IMR-90 (cell line): ENCODE measurements around the gene TPSG1.

ENCODE experiments used
- BHLHE40 ChIP-seq: fragments of 150-350 bp; IDR thresholded peaks from 2 replicates; pipeline ENCODE4 v1.6.1; 2016; ENCODE audit warnings: mild to moderate bottlenecking, low read depth, low read length
- CHD1 ChIP-seq: IDR thresholded peaks from 2 replicates; pipeline ENCODE4 v1.6.1; 2012; ENCODE audit warnings: low read depth, low read length, improper control_type of control experiment
- MAZ ChIP-seq: IDR thresholded peaks from 2 replicates; pipeline ENCODE4 v1.6.1; 2012; ENCODE audit warnings: low read depth, mild to moderate bottlenecking, low read length, improper control_type of control experiment, moderate library complexity, borderline replicate concordance
- MXI1 ChIP-seq: IDR thresholded peaks from 2 replicates; pipeline ENCODE4 v1.6.1; 2012; ENCODE audit warnings: low read depth, mild to moderate bottlenecking, low read length, moderate library complexity, borderline replicate concordance
- POLR2A ChIP-seq: IDR thresholded peaks from 2 replicates; pipeline ENCODE4 v1.6.1; 2012; ENCODE audit warnings: mild to moderate bottlenecking, low read depth, low read length
- RAD21 ChIP-seq: IDR thresholded peaks from 2 replicates; pipeline ENCODE4 v1.6.1; 2012; ENCODE audit warnings: low read length, improper control_type of control experiment
- RCOR1 ChIP-seq: IDR thresholded peaks from 2 replicates; pipeline ENCODE4 v1.6.1; 2012; ENCODE audit warnings: mild to moderate bottlenecking, low read length, improper control_type of control experiment; ENCODE audit not compliant: insufficient replicate concordance
- TF ChIP-seq, protein P1 (sequence below): conservative IDR thresholded peaks from 2 replicates; pipeline ENCODE4 v1.5.1; 2012; ENCODE audit warnings: mild to moderate bottlenecking, low read depth, low read length, improper control_type of control experiment
- TF ChIP-seq, protein P2 (sequence below): fragments of 150-350 bp; IDR thresholded peaks from 2 replicates; pipeline ENCODE4 v1.6.1; 2017; ENCODE audit warnings: mild to moderate bottlenecking, antibody characterized with exemption, low read length, low read depth
- TF ChIP-seq, protein P3 (sequence below): fragments of 150-350 bp; IDR thresholded peaks from 2 replicates; pipeline ENCODE4 v1.6.1; 2016; ENCODE audit warnings: low read depth, mild to moderate bottlenecking, low read length, moderate library complexity, borderline replicate concordance

DNA sequence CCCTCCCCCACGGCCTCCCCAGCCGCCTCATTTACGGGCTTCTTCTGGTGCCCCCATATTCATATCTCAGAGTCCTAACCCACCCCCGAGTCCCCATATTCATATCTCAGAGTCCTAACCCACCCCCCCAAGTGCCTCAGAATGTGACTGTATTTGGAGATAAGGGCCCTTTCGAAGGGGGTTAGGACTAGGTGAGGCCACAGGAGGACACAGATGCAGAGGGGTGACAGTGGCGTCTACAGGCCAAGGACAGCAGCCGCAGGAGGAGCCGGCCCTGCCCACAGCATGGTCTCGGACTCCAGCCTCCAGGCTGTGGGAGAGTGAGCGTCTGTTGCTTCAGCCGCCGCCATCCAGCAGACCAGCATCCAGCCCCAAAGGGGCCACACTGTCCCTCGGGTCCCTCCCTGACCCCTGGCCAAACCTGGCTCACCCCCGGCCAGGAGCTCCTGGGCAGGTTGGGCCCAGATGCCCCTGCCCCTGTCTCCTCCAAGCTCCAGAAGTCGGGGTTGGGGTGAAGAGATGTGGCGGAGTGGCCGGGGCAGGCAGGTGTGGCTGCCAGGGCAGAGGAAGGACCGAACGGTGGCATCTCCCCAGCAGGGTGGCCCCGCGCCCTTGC lies 46.7 kb downstream of the TPSG1 start:
- TF ChIP-seq, protein P1, sequence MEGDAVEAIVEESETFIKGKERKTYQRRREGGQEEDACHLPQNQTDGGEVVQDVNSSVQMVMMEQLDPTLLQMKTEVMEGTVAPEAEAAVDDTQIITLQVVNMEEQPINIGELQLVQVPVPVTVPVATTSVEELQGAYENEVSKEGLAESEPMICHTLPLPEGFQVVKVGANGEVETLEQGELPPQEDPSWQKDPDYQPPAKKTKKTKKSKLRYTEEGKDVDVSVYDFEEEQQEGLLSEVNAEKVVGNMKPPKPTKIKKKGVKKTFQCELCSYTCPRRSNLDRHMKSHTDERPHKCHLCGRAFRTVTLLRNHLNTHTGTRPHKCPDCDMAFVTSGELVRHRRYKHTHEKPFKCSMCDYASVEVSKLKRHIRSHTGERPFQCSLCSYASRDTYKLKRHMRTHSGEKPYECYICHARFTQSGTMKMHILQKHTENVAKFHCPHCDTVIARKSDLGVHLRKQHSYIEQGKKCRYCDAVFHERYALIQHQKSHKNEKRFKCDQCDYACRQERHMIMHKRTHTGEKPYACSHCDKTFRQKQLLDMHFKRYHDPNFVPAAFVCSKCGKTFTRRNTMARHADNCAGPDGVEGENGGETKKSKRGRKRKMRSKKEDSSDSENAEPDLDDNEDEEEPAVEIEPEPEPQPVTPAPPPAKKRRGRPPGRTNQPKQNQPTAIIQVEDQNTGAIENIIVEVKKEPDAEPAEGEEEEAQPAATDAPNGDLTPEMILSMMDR = no peak
- TF ChIP-seq BHLHE40 (no peak), CHD1 (no peak), MAZ (no peak), RCOR1 (no peak), POLR2A (no peak), RAD21 (no peak), MXI1 (no peak)
- TF ChIP-seq, protein P2, sequence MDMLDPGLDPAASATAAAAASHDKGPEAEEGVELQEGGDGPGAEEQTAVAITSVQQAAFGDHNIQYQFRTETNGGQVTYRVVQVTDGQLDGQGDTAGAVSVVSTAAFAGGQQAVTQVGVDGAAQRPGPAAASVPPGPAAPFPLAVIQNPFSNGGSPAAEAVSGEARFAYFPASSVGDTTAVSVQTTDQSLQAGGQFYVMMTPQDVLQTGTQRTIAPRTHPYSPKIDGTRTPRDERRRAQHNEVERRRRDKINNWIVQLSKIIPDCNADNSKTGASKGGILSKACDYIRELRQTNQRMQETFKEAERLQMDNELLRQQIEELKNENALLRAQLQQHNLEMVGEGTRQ = no peak
- TF ChIP-seq, protein P3, sequence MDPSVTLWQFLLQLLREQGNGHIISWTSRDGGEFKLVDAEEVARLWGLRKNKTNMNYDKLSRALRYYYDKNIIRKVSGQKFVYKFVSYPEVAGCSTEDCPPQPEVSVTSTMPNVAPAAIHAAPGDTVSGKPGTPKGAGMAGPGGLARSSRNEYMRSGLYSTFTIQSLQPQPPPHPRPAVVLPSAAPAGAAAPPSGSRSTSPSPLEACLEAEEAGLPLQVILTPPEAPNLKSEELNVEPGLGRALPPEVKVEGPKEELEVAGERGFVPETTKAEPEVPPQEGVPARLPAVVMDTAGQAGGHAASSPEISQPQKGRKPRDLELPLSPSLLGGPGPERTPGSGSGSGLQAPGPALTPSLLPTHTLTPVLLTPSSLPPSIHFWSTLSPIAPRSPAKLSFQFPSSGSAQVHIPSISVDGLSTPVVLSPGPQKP = no peak
